PC-9 (cell line): ENCODE measurements around the gene TBX2. TPM values are rescaled to one million over a fixed set of nuclear protein-coding genes. Genes with fewer than 3 reads are reported as not detected.

ENCODE experiments used
- BruUV-seq: library from RNA; stranded (reverse); fragments of 400-500 nt; replicated peaks from 2 replicates; lab custom pipeline; 2021; lab: Mats Ljungman, UMichigan
- CTCF ChIA-PET: fragments of 300-600 bp; sonication (Branson Sonifier 250); formaldehyde crosslinking; loops from one replicate; lab custom pipeline; 2022; ENCODE audit warnings: antibody characterized with exemption; lab: Charles Lee
- POLR2A ChIA-PET: fragments of 300-600 bp; sonication (Branson Sonifier 250); formaldehyde crosslinking; loops from one replicate; lab custom pipeline; 2022; ENCODE audit warnings: antibody characterized with exemption; ENCODE audit not compliant: unreplicated experiment; lab: Charles Lee
- DNase-seq, 2 experiments: peaks; one replicate each; pipeline versions ENCODE4 v3.0.0 to v3.0.0-alpha.2; 2015 to 2022; ENCODE audit warnings: mixed read lengths in 1 of 2
- H2AFZ ChIP-seq: fragments of 200-600 bp; sonication (generic); 2 replicates; pipeline ENCODE4 v1.8.1; 2017; ENCODE audit warnings: antibody characterized with exemption
- H3F3A ChIP-seq: fragments of 200-600 bp; sonication (generic); 2 replicates; pipeline ENCODE4 v1.8.1; 2017; ENCODE audit warnings: antibody characterized with exemption, mild to moderate bottlenecking, low read depth; ENCODE audit not compliant: insufficient read depth
- H3K27ac ChIP-seq: fragments of 200-600 bp; sonication (generic); 2 replicates; pipeline ENCODE4 v1.6.1; 2016; ENCODE audit warnings: mixed run types
- H3K27me3 ChIP-seq: fragments of 200-600 bp; sonication (generic); 2 replicates; pipeline ENCODE4 v1.6.1; 2016; ENCODE audit warnings: low read depth, mixed run types; ENCODE audit not compliant: insufficient read depth
- H3K36me3 ChIP-seq: fragments of 200-600 bp; sonication (generic); 2 replicates; pipeline ENCODE4 v1.6.1; 2016; ENCODE audit warnings: low read depth, mixed run types
- H3K4me1 ChIP-seq: fragments of 200-600 bp; sonication (generic); replicated peaks from 2 replicates; pipeline ENCODE4 v1.6.1; 2016; ENCODE audit warnings: mixed run types; ENCODE audit not compliant: insufficient read depth
- H3K4me2 ChIP-seq: fragments of 200-600 bp; sonication (generic); 2 replicates; pipeline ENCODE4 v1.6.1; 2017; ENCODE audit warnings: mixed run types
- H3K4me3 ChIP-seq: fragments of 200-600 bp; sonication (generic); 2 replicates; pipeline ENCODE4 v1.6.1; 2016; ENCODE audit warnings: mixed run types
- H3K79me2 ChIP-seq: fragments of 200-600 bp; sonication (generic); 2 replicates; pipeline ENCODE4 v1.6.1; 2017; ENCODE audit warnings: low read depth, mixed run types
- H3K9me2 ChIP-seq: fragments of 200-600 bp; sonication (generic); 2 replicates; pipeline ENCODE4 v1.8.1; 2017; ENCODE audit warnings: mild to moderate bottlenecking; ENCODE audit not compliant: insufficient read depth
- H3K9me3 ChIP-seq: fragments of 200-600 bp; sonication (generic); 2 replicates; pipeline ENCODE4 v1.8.1; 2016; ENCODE audit warnings: low read depth; ENCODE audit not compliant: insufficient read depth
- H4K20me1 ChIP-seq: fragments of 200-600 bp; sonication (generic); 2 replicates; pipeline ENCODE4 v1.8.1; 2017; ENCODE audit not compliant: insufficient read depth
- EZH2 ChIP-seq: fragments of 200-600 bp; sonication (generic); IDR thresholded peaks from 2 replicates; pipeline ENCODE4 v1.8.0; 2017; ENCODE audit warnings: antibody characterized with exemption, low read depth
- intact Hi-C: fragments of 100-400 bp; cut with micrococcal nuclease; formaldehyde crosslinking; loops from one replicate; pipeline ENCODE4 v1.10.0; 2022; ENCODE audit not compliant: unreplicated experiment
- total RNA-seq: library from RNA; stranded (reverse); gene quantifications from 2 replicates; pipeline ENCODE4 v1.2.3, GENCODE V29; 2021
- TF ChIP-seq, protein P1 (sequence below): fragments of 200-600 bp; sonication (generic); conservative IDR thresholded peaks from 2 replicates; pipeline ENCODE4 v1.6.1; 2017; ENCODE audit warnings: mixed run types, antibody characterized with exemption, mild to moderate bottlenecking, moderate library complexity

Gene TBX2
- total RNA-seq, 1 experiment from 2014 or later = 0.44 TPM

DNA sequence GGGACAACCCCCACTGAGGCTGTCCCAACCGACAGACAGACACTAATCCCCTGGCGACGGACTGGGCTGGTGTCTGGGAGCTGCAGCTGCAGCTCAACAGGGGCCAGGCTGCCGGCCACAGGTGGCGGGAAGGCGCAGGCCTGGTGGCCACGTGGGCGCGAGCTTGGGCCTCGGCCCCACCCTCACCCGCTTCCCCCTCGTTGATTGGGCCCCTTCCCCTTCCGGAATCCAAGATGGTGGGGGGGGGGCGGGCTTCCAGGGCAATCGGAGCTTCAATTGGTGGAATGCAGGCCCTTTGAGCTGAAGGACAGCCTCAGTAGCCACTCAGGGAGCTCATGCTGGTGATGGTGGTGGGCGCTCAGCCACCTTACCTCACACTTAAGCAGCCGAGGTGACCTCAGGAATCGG is 43.8 kb downstream of the TBX2 start:
- Histone ChIP-seq H3F3A (no peaks in the 10 kb centered on the region), H3K27ac (no peak overlapping the region), H3K9me2 (no peaks in the 10 kb centered on the region), H3K27me3 (no peaks in the 10 kb centered on the region), H3K4me2 (no peak overlapping the region), H2AFZ (no peak overlapping the region), H3K9me3 (no peaks in the 10 kb centered on the region; the same call in 1 of the 2 replicates), H3K4me3 (no peak overlapping the region), H3K36me3 (no peaks in the 10 kb centered on the region), H3K79me2 (no peaks in the 10 kb centered on the region), H3K4me1 (no peaks in the 10 kb centered on the region), H4K20me1 (no peaks in the 10 kb centered on the region)
- POLR2A ChIA-PET = no interaction called here
- intact Hi-C loops = no loop called here
- TF ChIP-seq EZH2 = no peak
- TF ChIP-seq, protein P1, sequence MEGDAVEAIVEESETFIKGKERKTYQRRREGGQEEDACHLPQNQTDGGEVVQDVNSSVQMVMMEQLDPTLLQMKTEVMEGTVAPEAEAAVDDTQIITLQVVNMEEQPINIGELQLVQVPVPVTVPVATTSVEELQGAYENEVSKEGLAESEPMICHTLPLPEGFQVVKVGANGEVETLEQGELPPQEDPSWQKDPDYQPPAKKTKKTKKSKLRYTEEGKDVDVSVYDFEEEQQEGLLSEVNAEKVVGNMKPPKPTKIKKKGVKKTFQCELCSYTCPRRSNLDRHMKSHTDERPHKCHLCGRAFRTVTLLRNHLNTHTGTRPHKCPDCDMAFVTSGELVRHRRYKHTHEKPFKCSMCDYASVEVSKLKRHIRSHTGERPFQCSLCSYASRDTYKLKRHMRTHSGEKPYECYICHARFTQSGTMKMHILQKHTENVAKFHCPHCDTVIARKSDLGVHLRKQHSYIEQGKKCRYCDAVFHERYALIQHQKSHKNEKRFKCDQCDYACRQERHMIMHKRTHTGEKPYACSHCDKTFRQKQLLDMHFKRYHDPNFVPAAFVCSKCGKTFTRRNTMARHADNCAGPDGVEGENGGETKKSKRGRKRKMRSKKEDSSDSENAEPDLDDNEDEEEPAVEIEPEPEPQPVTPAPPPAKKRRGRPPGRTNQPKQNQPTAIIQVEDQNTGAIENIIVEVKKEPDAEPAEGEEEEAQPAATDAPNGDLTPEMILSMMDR = no peak
- no TSS peak for BruUV-seq
- no peak for DNase-seq
- CTCF ChIA-PET = no interaction called here

GRCh38 chr17:61444075-61444474 is 44.4 kb downstream of the TBX2 start:
- H3K9me2 ChIP-seq = no peaks in the 10 kb centered on the region
- DNase-seq = no peak
- no peaks in the 10 kb centered on the region for H3F3A ChIP-seq
- POLR2A ChIA-PET = no interaction called here
- no peaks in the 10 kb centered on the region for H3K27me3 ChIP-seq
- H4K20me1 ChIP-seq = no peaks in the 10 kb centered on the region
- intact Hi-C loops = no loop called here
- H3K9me3 ChIP-seq = no peaks in the 10 kb centered on the region; the same call in 1 of the 2 replicates
- no peak overlapping the region for H3K4me3 ChIP-seq
- no peaks in the 10 kb centered on the region for H3K79me2 ChIP-seq
- H3K4me1 ChIP-seq = no peaks in the 10 kb centered on the region
- TF ChIP-seq EZH2 = no peak
- TF ChIP-seq, protein P1 = no peak
- no peak overlapping the region for H3K27ac ChIP-seq
- H3K36me3 ChIP-seq = no peaks in the 10 kb centered on the region
- no peak overlapping the region for H2AFZ ChIP-seq
- BruUV-seq = no TSS peak
- CTCF ChIA-PET = no interaction called here
- no peak overlapping the region for H3K4me2 ChIP-seq

- Histone ChIP-seq H4K20me1 (no peaks in the 10 kb centered on the region), H3K4me1 (no peaks in the 10 kb centered on the region), H3K27me3 (no peaks in the 10 kb centered on the region), H3K4me2 (no peak overlapping the region), H2AFZ (no peak overlapping the region), H3K79me2 (no peaks in the 10 kb centered on the region), H3K4me3 (no peak overlapping the region), H3K27ac (no peak overlapping the region), H3K9me2 (no peaks in the 10 kb centered on the region), H3K9me3 (no peaks in the 10 kb centered on the region; the same call in 1 of the 2 replicates), H3K36me3 (no peaks in the 10 kb centered on the region), H3F3A (no peaks in the 10 kb centered on the region)
- ChIA-PET POLR2A (no interaction called here), CTCF (no interaction called here)
- no TSS peak for BruUV-seq
- DNase-seq = no peak
- TF ChIP-seq, protein P1 = no peak
- TF ChIP-seq EZH2 = no peak
- intact Hi-C loops = no loop called here
Measured at GRCh38 chr17:61444831-61445230, 45.2 kb downstream of the TBX2 start.
